HG03135 (cell line): Measurements from ENCODE around the gene CNTFR.

Experiments used
- ATAC-seq: cut with Tn5 transposase; IDR thresholded peaks from one replicate; pipeline ENCODE4 v1.9.1; 2021; ENCODE audit warnings: mild to moderate bottlenecking, moderate library complexity; ENCODE audit not compliant: unreplicated experiment

Gene CNTFR

GRCh38 chr9:34573599-34574325 is 15.8 kb downstream of the CNTFR start:
- ATAC-seq, result no peak

GRCh38 chr9:34572628-34573027 is 16.9 kb downstream of the CNTFR start:
- no peak for ATAC-seq

GRCh38 chr9:34572092-34572491 is 17.4 kb downstream of the CNTFR start:
- no peak for ATAC-seq

GRCh38 chr9:34571481-34571810 is 18.1 kb downstream of the CNTFR start:
- no peak for ATAC-seq

- ATAC-seq, result no peak
Observed at GRCh38 chr9:34570809-34571480, 18.6 kb downstream of the CNTFR start.

GRCh38 chr9:34570376-34570775 is 19.1 kb downstream of the CNTFR start:
- no peak for ATAC-seq

GRCh38 chr9:34568774-34569173 is 20.8 kb downstream of the CNTFR start:
- no peak for ATAC-seq

GRCh38 chr9:34568133-34568532 is 21.4 kb downstream of the CNTFR start:
- no peak for ATAC-seq

- no peak for ATAC-seq
Observed at GRCh38 chr9:34566972-34567371, 22.6 kb downstream of the CNTFR start.

- ATAC-seq, result no peak
Observed at GRCh38 chr9:34566322-34566721, 23.2 kb downstream of the CNTFR start.

GRCh38 chr9:34565856-34566255 is 23.7 kb downstream of the CNTFR start:
- ATAC-seq, result no peak

GRCh38 chr9:34564617-34565016 is 24.9 kb downstream of the CNTFR start:
- no peak for ATAC-seq

GRCh38 chr9:34563262-34563661 is 26.3 kb downstream of the CNTFR start:
- no peak for ATAC-seq

GRCh38 chr9:34562135-34562745 is 27.3 kb downstream of the CNTFR start:
- ATAC-seq, result no peak

GRCh38 chr9:34560599-34561214 is 28.8 kb downstream of the CNTFR start:
- no peak for ATAC-seq

- ATAC-seq, result no peak
Observed at GRCh38 chr9:34559624-34560455, 29.7 kb downstream of the CNTFR start.

- ATAC-seq, result no peak
Observed at GRCh38 chr9:34558919-34559623, 30.5 kb downstream of the CNTFR start.

- ATAC-seq, result no peak
Observed at GRCh38 chr9:34558364-34558763, 31.2 kb downstream of the CNTFR start.

- ATAC-seq, result no peak
Observed at GRCh38 chr9:34557426-34558321, 31.9 kb downstream of the CNTFR start.
